ENCODE data around the gene PTPRU.

DNA sequence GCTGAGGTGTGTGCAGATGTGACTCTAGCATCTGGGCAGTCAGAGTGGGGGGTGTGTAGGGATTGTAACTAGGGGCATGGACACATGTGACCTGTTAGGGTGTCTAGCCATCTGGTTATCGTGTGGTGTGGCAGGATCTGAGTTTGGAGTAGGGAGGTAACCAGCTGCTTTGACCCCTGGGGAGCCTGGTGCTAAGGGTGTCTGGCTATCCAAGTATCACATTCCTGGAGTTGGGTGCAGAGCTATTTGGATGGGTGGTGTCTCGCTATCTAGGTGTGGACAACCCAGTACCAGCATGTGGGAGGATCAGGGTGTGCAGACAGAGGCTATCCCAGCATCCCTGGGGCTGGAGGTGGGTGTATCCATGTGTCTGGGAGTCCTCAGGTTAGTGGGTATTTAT lies 4.7 kb downstream of the PTPRU start:
- TF ChIP-seq KDM5A (IDR thresholded peaks at IDR 0.05; ENCODE audit: low read length) (no peak), CTCF (IDR thresholded peaks at IDR 0.05; ENCODE audit: control extremely low read depth in 1 of 3, insufficient read depth in 1 of 3, low read depth in 1 of 3, low read length in 3 of 3) (no peak), USF2 (IDR thresholded peaks at IDR 0.05; ENCODE audit: low read length) (no peak), POLR2A (IDR thresholded peaks at IDR 0.05; ENCODE audit: control extremely low read depth in 1 of 2, low read depth in 2 of 2, low read length in 2 of 2) (no peak), SP1 (IDR thresholded peaks at IDR 0.05; ENCODE audit: low read depth, low read length) (no peak), EP300 (IDR thresholded peaks at IDR 0.05; ENCODE audit: borderline replicate concordance in 1 of 2, low read depth in 2 of 2, low read length in 2 of 2) (no peak), RBBP5 (IDR thresholded peaks at IDR 0.05; ENCODE audit: borderline replicate concordance, low read depth, low read length) (no peak), CEBPB (IDR thresholded peaks at IDR 0.05; ENCODE audit: low read depth, low read length) (no peak), CBX5 (IDR thresholded peaks at IDR 0.05; ENCODE audit: low read depth, low read length) (no peak), POU5F1 (IDR thresholded peaks at IDR 0.05; ENCODE audit: low read depth, low read length) (no peak), SIN3A (conservative IDR thresholded peaks at IDR 0.05 in 1 of 2, IDR thresholded peaks at IDR 0.05 in 1 of 2; ENCODE audit: low read depth in 1 of 2, low read length in 2 of 2) (no peak)

Measured in H1 (cell line).